LNCAP (cell line): ENCODE data around the gene DOCK10.

Source experiments
- TF ChIP-seq, protein P1 (sequence below): fragments of 450-650 bp; IDR thresholded peaks from 2 replicates; pipeline ENCODE4 v1.5.1; 2017; ENCODE audit warnings: mild to moderate bottlenecking

Gene DOCK10

GRCh38 chr2:225020168-225020849 is 22.0 kb downstream of the DOCK10 start:
- TF ChIP-seq, protein P1, sequence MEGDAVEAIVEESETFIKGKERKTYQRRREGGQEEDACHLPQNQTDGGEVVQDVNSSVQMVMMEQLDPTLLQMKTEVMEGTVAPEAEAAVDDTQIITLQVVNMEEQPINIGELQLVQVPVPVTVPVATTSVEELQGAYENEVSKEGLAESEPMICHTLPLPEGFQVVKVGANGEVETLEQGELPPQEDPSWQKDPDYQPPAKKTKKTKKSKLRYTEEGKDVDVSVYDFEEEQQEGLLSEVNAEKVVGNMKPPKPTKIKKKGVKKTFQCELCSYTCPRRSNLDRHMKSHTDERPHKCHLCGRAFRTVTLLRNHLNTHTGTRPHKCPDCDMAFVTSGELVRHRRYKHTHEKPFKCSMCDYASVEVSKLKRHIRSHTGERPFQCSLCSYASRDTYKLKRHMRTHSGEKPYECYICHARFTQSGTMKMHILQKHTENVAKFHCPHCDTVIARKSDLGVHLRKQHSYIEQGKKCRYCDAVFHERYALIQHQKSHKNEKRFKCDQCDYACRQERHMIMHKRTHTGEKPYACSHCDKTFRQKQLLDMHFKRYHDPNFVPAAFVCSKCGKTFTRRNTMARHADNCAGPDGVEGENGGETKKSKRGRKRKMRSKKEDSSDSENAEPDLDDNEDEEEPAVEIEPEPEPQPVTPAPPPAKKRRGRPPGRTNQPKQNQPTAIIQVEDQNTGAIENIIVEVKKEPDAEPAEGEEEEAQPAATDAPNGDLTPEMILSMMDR: no peak

DNA sequence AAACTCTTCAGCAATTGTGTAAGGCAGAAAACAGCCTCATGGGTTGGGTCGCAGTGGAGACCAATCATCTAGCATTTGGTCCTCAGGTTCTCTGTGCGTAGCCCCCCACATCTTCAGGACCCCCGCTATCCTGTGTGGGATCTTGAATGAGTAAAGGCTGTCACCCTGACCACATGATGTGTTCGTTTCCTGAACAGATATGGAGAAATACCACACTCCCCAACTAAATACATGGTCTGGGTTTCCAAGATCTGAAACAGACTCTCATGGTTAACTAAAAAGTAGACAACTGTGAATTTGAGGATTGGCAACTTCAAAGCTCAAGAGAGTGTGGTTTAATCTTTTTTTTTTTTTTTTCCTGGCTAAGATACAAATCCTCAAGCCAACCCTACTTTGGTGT is 23.2 kb downstream of the DOCK10 start:
- TF ChIP-seq, protein P1: no peak

DNA sequence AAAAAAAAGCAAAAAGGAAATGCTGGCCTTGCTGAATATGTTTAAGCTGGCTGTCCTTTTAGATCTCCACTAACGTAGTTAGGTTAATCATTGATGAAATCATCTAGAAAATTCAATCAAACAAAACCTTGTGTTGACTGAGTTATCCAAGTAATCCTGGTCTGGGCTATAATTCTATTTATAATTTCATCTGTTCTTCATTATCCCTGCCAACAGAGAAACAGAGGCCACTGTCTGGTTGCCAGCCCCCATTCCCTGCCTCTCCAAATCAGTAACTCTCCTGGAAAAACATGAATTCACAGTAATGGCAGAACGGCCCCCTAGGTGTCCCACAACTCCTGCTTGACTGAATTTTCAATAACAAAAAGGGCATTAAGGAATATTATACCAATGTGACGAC is 24.6 kb downstream of the DOCK10 start:
- TF ChIP-seq, protein P1: no peak

DNA sequence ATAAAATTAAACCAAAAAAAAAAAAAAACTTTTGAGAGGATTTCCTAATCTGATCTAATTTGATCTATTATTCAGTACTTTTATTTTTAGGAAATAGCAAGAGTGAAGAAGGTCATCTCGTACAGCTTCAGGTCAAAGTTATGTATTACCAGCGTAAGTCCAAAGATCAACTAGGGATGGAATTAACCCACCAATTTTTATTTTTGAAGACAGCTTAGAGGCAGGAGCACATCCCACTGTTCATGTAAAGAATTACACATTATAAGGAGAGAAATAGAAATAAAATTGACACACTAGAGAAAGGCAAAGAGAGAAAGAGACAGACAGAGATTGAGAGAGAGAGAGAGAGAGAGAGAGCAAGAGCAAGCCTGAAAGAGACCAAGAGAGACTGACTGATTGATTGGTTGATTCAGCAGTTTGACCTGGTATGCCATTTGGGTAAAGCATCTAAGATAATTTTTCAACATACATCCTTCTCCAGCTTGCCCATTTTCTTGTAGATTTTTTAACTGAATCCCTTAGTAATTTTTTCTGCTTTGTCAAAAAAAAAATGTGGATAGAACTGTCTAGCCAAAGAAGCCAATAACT is 25.1 kb downstream of the DOCK10 start:
- TF ChIP-seq, protein P1: no peak

GRCh38 chr2:225013425-225014365 is 28.6 kb downstream of the DOCK10 start:
- TF ChIP-seq, protein P1: no peak

DNA sequence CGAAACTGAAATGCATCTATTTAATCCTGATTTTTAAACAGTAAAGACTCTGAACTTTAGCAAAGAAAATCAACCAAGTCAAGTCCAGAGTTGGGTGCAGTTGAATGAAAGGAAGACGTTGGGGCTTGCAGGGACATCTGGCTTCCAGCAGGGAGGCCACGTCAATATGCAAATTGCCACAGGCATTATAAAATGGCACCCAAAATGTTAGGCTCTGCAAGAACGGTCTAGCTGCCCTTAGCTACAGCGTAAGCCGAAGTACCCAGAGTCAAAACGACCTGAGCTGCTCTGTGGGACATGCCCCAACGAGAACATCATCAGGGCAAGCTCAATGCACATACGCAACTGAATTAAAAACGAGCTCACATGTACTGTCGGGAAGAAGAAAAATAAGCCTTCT is 30.7 kb downstream of the DOCK10 start:
- TF ChIP-seq, protein P1: no peak

GRCh38 chr2:225010804-225011203 is 31.5 kb downstream of the DOCK10 start:
- TF ChIP-seq, protein P1: no peak
